Measurements from ENCODE around the gene ZNF219.

Gene ZNF219

GRCh38 chr14:21098076-21098891 lies at the start of gene ZNF219:
ZNF219 (minus strand) TSS chr14:21098655; CDS start chr14:21093591, 5,064 bp downstream.
- no peak for TF ChIP-seq CTCF (IDR thresholded peaks at IDR 0.05; ENCODE audit: insufficient read depth, missing control alignments)
- FAIRE-seq (no peak), DNase-seq (ENCODE audit: insufficient read length, low spot score) (peak; percentile 48)

GRCh38 chr14:21145437-21145836 lies 47.0 kb upstream of the ZNF219 start:
- no peak for TF ChIP-seq CTCF (IDR thresholded peaks at IDR 0.05; ENCODE audit: insufficient read depth, missing control alignments)
- FAIRE-seq (no peak), DNase-seq (ENCODE audit: insufficient read length, low spot score) (no peak)

GRCh38 chr14:21142357-21142756 lies 43.9 kb upstream of the ZNF219 start:
- TF ChIP-seq CTCF (IDR thresholded peaks at IDR 0.05; ENCODE audit: insufficient read depth, missing control alignments) = no peak

GRCh38 chr14:21136024-21136423 lies 37.6 kb upstream of the ZNF219 start:
- FAIRE-seq = no peak
- DNase-seq (ENCODE audit: insufficient read length, low spot score) = no peak

More at GRCh38 chr14:21142357-21142756, 43.9 kb upstream of the ZNF219 start:
- no peak for FAIRE-seq
- no peak for DNase-seq (ENCODE audit: insufficient read length, low spot score)

GRCh38 chr14:21133901-21134300 lies 35.4 kb upstream of the ZNF219 start:
- DNase-seq (ENCODE audit: insufficient read length, low spot score) = no peak
- FAIRE-seq = no peak
- no peak for TF ChIP-seq CTCF (IDR thresholded peaks at IDR 0.05; ENCODE audit: insufficient read depth, missing control alignments)

More at GRCh38 chr14:21136024-21136423, 37.6 kb upstream of the ZNF219 start:
- TF ChIP-seq CTCF (IDR thresholded peaks at IDR 0.05; ENCODE audit: insufficient read depth, missing control alignments) = peak; percentile 65

GRCh38 chr14:21123429-21123828 lies 25.0 kb upstream of the ZNF219 start:
- TF ChIP-seq CTCF (IDR thresholded peaks at IDR 0.05; ENCODE audit: insufficient read depth, missing control alignments) = no peak
- DNase-seq (ENCODE audit: insufficient read length, low spot score) (no peak), FAIRE-seq (no peak)

GRCh38 chr14:21121122-21121521 lies 22.7 kb upstream of the ZNF219 start:
- TF ChIP-seq CTCF (IDR thresholded peaks at IDR 0.05; ENCODE audit: insufficient read depth, missing control alignments) = no peak
- FAIRE-seq = no peak
- DNase-seq (ENCODE audit: insufficient read length, low spot score) = no peak

All from D721Med (cell line).